GM23338 (cell line): Measurements from ENCODE around the gene IZUMO4.

ENCODE experiments used
- CREB1 ChIP-seq: fragments of 250-450 bp; sonication (Bioruptor Pico); IDR thresholded peaks from 2 replicates; pipeline ENCODE4 v1.5.0; 2020; ENCODE audit warnings: low read depth, mild to moderate bottlenecking, moderate library complexity
- EZH2 ChIP-seq: fragments of 200-600 bp; sonication (generic); IDR thresholded peaks from one replicate; pipeline ENCODE4 v1.8.0; 2017; ENCODE audit warnings: antibody characterized with exemption, mild to moderate bottlenecking, low read depth; ENCODE audit not compliant: unreplicated experiment
- NANOG ChIP-seq: IDR thresholded peaks from 2 replicates; pipeline ENCODE4 v1.6.1; 2016; ENCODE audit warnings: antibody characterized with exemption, borderline replicate concordance
- POLR2AphosphoS5 ChIP-seq: IDR thresholded peaks from 2 replicates; pipeline ENCODE4 v1.6.1; 2016; ENCODE audit warnings: antibody characterized with exemption, low read depth
- TF ChIP-seq, protein P1 (sequence below), 2 experiments: fragments of 200-600 bp in 1 of 2; sonication (generic) in 1 of 2; conservative IDR thresholded peaks; 2 replicates each; pipeline versions ENCODE4 v1.5.1 to v1.6.1; 2016 to 2017; ENCODE audit warnings: antibody characterized with exemption in 2 of 2, low read depth in 2 of 2, mild to moderate bottlenecking in 2 of 2, moderate library complexity in 1 of 2
- TF ChIP-seq, protein P2 (sequence below): IDR thresholded peaks from one replicate; pipeline ENCODE4 v1.6.1; 2018; ENCODE audit warnings: antibody characterized with exemption; ENCODE audit not compliant: unreplicated experiment

DNA sequence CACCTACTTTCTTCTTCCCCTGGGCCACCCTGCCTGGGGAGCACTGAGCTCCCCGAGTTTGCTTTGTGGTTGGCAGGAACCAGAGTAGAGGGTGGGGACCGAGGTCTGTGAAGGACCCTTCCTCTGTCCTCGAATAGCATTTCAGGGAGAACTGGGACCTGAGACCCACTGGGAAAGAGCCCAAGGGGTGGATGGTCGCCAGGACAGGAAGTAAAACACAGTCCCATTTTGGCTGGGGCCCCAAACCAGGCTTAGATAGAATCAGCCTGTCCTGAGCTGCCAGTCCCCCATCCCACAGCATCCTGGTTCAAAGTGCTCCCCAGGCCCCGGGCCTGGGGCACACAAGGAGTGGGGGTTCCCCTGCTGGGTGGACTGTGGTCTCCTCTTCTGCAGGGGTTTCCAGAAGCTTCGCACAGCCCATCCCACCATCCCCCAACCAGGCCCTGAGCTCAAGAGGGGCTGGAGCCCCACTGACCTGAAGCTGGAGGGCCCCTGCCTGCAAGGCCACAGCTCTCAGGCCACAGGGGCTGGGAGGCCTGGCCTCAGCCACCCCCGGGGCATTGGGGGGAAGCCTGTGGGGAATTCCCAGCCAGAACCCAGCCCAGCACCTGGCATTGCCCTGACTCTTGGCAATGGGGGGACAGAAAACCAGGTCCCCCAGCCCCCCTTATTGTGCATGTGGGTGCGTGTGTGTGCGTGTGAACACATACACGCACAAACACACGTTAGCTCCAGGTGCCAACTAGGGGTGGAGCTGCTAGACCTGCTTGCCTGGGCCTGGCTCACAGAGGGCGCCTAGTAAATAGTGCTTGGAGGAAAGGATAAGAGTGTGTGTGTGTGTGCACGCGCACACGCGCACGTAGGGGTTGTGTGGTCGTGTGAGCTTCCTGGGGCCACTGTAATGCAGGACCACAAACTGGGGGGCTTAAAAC is 44.7 kb upstream of the IZUMO4 start:
- TF ChIP-seq, protein P1, sequence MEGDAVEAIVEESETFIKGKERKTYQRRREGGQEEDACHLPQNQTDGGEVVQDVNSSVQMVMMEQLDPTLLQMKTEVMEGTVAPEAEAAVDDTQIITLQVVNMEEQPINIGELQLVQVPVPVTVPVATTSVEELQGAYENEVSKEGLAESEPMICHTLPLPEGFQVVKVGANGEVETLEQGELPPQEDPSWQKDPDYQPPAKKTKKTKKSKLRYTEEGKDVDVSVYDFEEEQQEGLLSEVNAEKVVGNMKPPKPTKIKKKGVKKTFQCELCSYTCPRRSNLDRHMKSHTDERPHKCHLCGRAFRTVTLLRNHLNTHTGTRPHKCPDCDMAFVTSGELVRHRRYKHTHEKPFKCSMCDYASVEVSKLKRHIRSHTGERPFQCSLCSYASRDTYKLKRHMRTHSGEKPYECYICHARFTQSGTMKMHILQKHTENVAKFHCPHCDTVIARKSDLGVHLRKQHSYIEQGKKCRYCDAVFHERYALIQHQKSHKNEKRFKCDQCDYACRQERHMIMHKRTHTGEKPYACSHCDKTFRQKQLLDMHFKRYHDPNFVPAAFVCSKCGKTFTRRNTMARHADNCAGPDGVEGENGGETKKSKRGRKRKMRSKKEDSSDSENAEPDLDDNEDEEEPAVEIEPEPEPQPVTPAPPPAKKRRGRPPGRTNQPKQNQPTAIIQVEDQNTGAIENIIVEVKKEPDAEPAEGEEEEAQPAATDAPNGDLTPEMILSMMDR (conservative IDR thresholded peaks at IDR 0.05; ENCODE audit: low read depth in 2 of 2), result no peak
- no peak for TF ChIP-seq POLR2AphosphoS5
- no peak for TF ChIP-seq CREB1 (CRISPR knock-in tag)
- TF ChIP-seq EZH2, result no peak
- TF ChIP-seq, protein P2, sequence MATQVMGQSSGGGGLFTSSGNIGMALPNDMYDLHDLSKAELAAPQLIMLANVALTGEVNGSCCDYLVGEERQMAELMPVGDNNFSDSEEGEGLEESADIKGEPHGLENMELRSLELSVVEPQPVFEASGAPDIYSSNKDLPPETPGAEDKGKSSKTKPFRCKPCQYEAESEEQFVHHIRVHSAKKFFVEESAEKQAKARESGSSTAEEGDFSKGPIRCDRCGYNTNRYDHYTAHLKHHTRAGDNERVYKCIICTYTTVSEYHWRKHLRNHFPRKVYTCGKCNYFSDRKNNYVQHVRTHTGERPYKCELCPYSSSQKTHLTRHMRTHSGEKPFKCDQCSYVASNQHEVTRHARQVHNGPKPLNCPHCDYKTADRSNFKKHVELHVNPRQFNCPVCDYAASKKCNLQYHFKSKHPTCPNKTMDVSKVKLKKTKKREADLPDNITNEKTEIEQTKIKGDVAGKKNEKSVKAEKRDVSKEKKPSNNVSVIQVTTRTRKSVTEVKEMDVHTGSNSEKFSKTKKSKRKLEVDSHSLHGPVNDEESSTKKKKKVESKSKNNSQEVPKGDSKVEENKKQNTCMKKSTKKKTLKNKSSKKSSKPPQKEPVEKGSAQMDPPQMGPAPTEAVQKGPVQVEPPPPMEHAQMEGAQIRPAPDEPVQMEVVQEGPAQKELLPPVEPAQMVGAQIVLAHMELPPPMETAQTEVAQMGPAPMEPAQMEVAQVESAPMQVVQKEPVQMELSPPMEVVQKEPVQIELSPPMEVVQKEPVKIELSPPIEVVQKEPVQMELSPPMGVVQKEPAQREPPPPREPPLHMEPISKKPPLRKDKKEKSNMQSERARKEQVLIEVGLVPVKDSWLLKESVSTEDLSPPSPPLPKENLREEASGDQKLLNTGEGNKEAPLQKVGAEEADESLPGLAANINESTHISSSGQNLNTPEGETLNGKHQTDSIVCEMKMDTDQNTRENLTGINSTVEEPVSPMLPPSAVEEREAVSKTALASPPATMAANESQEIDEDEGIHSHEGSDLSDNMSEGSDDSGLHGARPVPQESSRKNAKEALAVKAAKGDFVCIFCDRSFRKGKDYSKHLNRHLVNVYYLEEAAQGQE, result no peak
- no peak for TF ChIP-seq NANOG
